HG02642 (cell line): ENCODE measurements around the gene SERP2.

Source experiments
- ATAC-seq: cut with Tn5 transposase; IDR thresholded peaks from one replicate; pipeline ENCODE4 v1.9.1; 2021; ENCODE audit warnings: mild to moderate bottlenecking; ENCODE audit not compliant: unreplicated experiment, poor library complexity

SERP2 gene

GRCh38 chr13:44385847-44386246 is 12.2 kb downstream of the SERP2 start:
- no peak for ATAC-seq

- ATAC-seq = no peak
Measured at GRCh38 chr13:44386913-44387556, 13.4 kb downstream of the SERP2 start.

GRCh38 chr13:44388427-44389059 is 14.9 kb downstream of the SERP2 start:
- no peak for ATAC-seq

- ATAC-seq = no peak
Measured at GRCh38 chr13:44389060-44389666, 15.5 kb downstream of the SERP2 start.

GRCh38 chr13:44389876-44390275 is 16.3 kb downstream of the SERP2 start:
- no peak for ATAC-seq

- no peak for ATAC-seq
Measured at GRCh38 chr13:44393391-44393790, 19.8 kb downstream of the SERP2 start.

- no peak for ATAC-seq
Measured at GRCh38 chr13:44394658-44395057, 21.0 kb downstream of the SERP2 start.

- no peak for ATAC-seq
Measured at GRCh38 chr13:44395976-44396694, 22.5 kb downstream of the SERP2 start.

- no peak for ATAC-seq
Measured at GRCh38 chr13:44396701-44397580, 23.3 kb downstream of the SERP2 start.

GRCh38 chr13:44397766-44398223 is 24.2 kb downstream of the SERP2 start:
- ATAC-seq = no peak

- ATAC-seq = no peak
Measured at GRCh38 chr13:44398606-44399005, 25.0 kb downstream of the SERP2 start.

GRCh38 chr13:44399074-44399473 is 25.4 kb downstream of the SERP2 start:
- ATAC-seq = no peak

GRCh38 chr13:44400736-44401135 is 27.1 kb downstream of the SERP2 start:
- no peak for ATAC-seq

GRCh38 chr13:44401577-44401976 is 28.0 kb downstream of the SERP2 start:
- no peak for ATAC-seq

- ATAC-seq = no peak
Measured at GRCh38 chr13:44402899-44403445, 29.3 kb downstream of the SERP2 start.

GRCh38 chr13:44403461-44404056 is 29.9 kb downstream of the SERP2 start:
- no peak for ATAC-seq

GRCh38 chr13:44404261-44405132 is 30.9 kb downstream of the SERP2 start:
- no peak for ATAC-seq

- no peak for ATAC-seq
Measured at GRCh38 chr13:44406617-44407016, 33.0 kb downstream of the SERP2 start.
